Type B pancreatic cell (in vitro differentiated cells): ENCODE results near the gene GSTA2. TPM values are rescaled to one million over a fixed set of nuclear protein-coding genes. Genes with fewer than 3 reads are reported as not detected.

Experiments
- DNase-seq: peaks from one replicate; pipeline ENCODE4 v3.0.0; 2021; ENCODE audit warnings: mixed read lengths; ENCODE audit not compliant: unreplicated experiment; ENCODE audit errors: extremely low spot score
- H3K27ac Mint-ChIP-seq: 2 replicates; pipeline ENCODE4 v1.8.0; 2021; ENCODE audit warnings: mild to moderate bottlenecking, mixed read lengths
- H3K27me3 Mint-ChIP-seq: 2 replicates; pipeline ENCODE4 v1.8.0; 2021; ENCODE audit warnings: mixed read lengths
- H3K36me3 Mint-ChIP-seq: 2 replicates; pipeline ENCODE4 v1.8.0; 2021; ENCODE audit warnings: mixed read lengths
- H3K4me1 Mint-ChIP-seq: one replicate; pipeline ENCODE4 v1.8.0; 2021; ENCODE audit warnings: mixed read lengths; ENCODE audit not compliant: unreplicated experiment
- H3K4me3 Mint-ChIP-seq: 2 replicates; pipeline ENCODE4 v1.8.0; 2021; ENCODE audit warnings: mild to moderate bottlenecking, mixed read lengths
- H3K9me3 Mint-ChIP-seq: 2 replicates; pipeline ENCODE4 v1.8.0; 2021; ENCODE audit warnings: mixed read lengths
- CTCF ChIP-seq: fragments of 200-600 bp; sonication (generic); conservative IDR thresholded peaks from 2 replicates; pipeline ENCODE4 v1.5.0; 2021; ENCODE audit warnings: antibody characterized with exemption, mild to moderate bottlenecking
- total RNA-seq: library from RNA; stranded (reverse); gene quantifications from 2 replicates; pipeline ENCODE4 v1.2.1, GENCODE V29; 2021; ENCODE audit warnings: low replicate concordance

The GSTA2 gene
- total RNA-seq, 1 donor from 2014 or later = 20.7 TPM

DNA sequence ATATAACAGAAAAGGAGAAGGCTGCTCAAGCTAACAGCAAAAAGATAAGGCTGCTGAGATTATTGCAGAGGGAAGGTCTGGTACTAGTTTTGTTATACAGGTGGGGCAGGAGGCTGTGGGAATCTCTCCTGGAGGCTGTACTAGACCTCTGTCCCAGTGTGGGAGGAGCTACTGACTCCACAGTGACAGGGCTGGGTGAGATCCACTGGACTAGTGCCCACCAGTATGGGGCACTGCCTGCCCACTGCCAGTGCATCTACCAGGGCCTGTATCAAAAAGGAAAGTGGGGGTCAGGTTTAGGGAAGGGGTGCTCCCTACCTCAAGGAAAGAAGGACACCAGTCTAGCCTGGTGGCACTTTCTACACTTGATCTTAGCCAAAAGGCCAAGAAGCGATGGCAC is 30.1 kb downstream of the GSTA2 start:
- Mint-ChIP-seq H3K27ac (no peak overlapping the region), H3K9me3 (no peaks in the 10 kb centered on the region), H3K36me3 (no peaks in the 10 kb centered on the region), H3K4me3 (no peak overlapping the region), H3K4me1 (no peaks in the 10 kb centered on the region), H3K27me3 (no peaks in the 10 kb centered on the region)
- no peak for DNase-seq
- TF ChIP-seq CTCF = no peak

- Mint-ChIP-seq H3K27ac (no peak overlapping the region), H3K9me3 (no peaks in the 10 kb centered on the region), H3K27me3 (no peaks in the 10 kb centered on the region), H3K36me3 (no peaks in the 10 kb centered on the region), H3K4me1 (peaks cover 3% of the 10 kb centered on the region), H3K4me3 (no peak overlapping the region)
- DNase-seq = no peak
- no peak for TF ChIP-seq CTCF
Observed at GRCh38 chr6:52731719-52732118, 31.6 kb downstream of the GSTA2 start.

GRCh38 chr6:52729576-52729975 is 33.7 kb downstream of the GSTA2 start:
- Mint-ChIP-seq H3K4me1 (peaks cover 5% of the 10 kb centered on the region), H3K27me3 (no peaks in the 10 kb centered on the region), H3K4me3 (no peak overlapping the region), H3K9me3 (no peaks in the 10 kb centered on the region), H3K36me3 (no peaks in the 10 kb centered on the region), H3K27ac (no peak overlapping the region)
- no peak for DNase-seq
- TF ChIP-seq CTCF = no peak

DNA sequence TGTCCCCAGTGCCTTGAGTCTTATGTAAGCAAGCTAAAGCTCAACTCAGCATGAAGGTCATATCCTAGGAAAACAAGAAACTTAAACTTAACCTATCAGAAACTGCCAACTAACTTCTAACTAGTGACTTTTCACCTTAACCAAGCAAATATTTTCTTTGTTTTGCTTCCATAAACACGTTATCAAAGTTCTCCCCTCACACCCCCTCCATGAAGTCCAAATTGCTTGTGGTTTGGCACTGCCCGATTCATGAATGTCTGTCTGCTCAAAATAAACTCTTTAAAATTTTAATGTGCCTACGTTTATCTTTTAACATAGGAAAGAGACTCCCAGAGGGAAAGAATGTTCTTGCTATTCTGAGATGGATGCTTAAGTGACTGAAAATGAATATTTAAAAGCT is 34.9 kb downstream of the GSTA2 start:
- H3K4me1 Mint-ChIP-seq = peaks cover 5% of the 10 kb centered on the region

GRCh38 chr6:52727908-52728307 is 35.4 kb downstream of the GSTA2 start:
- Mint-ChIP-seq H3K27ac (no peak overlapping the region), H3K27me3 (no peaks in the 10 kb centered on the region), H3K4me3 (no peak overlapping the region), H3K9me3 (no peaks in the 10 kb centered on the region), H3K4me1 (peaks cover 5% of the 10 kb centered on the region), H3K36me3 (no peaks in the 10 kb centered on the region)
- TF ChIP-seq CTCF = no peak
- no peak for DNase-seq

More for the DNA sequence above, 34.9 kb downstream of the GSTA2 start:
- Mint-ChIP-seq H3K4me3 (no peak overlapping the region), H3K9me3 (no peaks in the 10 kb centered on the region), H3K36me3 (no peaks in the 10 kb centered on the region), H3K27me3 (no peaks in the 10 kb centered on the region), H3K27ac (no peak overlapping the region)
- TF ChIP-seq CTCF = no peak
- no peak for DNase-seq
